K562 (cell line): Measurements from ENCODE around the gene SPCS2. TPM values are rescaled to one million over a fixed set of nuclear protein-coding genes. Genes with fewer than 3 reads are reported as not detected.

Experiments
- CREB3 ChIP-seq: fragments of 450-650 bp; conservative IDR thresholded peaks from 2 replicates; pipeline ENCODE4 v1.6.1; 2016; ENCODE audit warnings: missing genetic modification characterization, low read depth, mild to moderate bottlenecking, missing compliant biosample characterization, moderate library complexity
- E2F1 ChIP-seq: sonication (generic); formaldehyde crosslinking; IDR thresholded peaks from 2 replicates; pipeline ENCODE4 v1.8.1; 2023; ENCODE audit warnings: mild to moderate bottlenecking, missing genetic modification reagents, moderate library complexity
- EP300 ChIP-seq: IDR thresholded peaks from 2 replicates; pipeline ENCODE4 v1.6.1; 2012; ENCODE audit warnings: low read length, improper control_type of control experiment
- GATAD2A ChIP-seq: fragments of 450-650 bp; IDR thresholded peaks from 2 replicates; pipeline ENCODE4 v1.6.1; 2017
- GTF2A2 ChIP-seq: IDR thresholded peaks from 2 replicates; pipeline ENCODE4 v1.6.1; 2016; ENCODE audit warnings: mild to moderate bottlenecking, missing genetic modification characterization, missing compliant biosample characterization
- KLF1 ChIP-seq: fragments of 450-650 bp; IDR thresholded peaks from 2 replicates; pipeline ENCODE4 v1.6.1; 2016; ENCODE audit warnings: missing genetic modification characterization, missing compliant biosample characterization
- MTA3 ChIP-seq: fragments of 450-650 bp; formaldehyde crosslinking; IDR thresholded peaks from 2 replicates; pipeline ENCODE4 v1.6.1; 2017; ENCODE audit warnings: mild to moderate bottlenecking, borderline replicate concordance
- NBN ChIP-seq: fragments of 450-650 bp; IDR thresholded peaks from 2 replicates; pipeline ENCODE4 v1.6.1; 2016; ENCODE audit warnings: low read depth, mild to moderate bottlenecking
- OTX1 ChIP-seq: fragments of 450-650 bp; formaldehyde crosslinking; IDR thresholded peaks from 2 replicates; pipeline ENCODE4 v1.4.0; 2022; ENCODE audit warnings: mild to moderate bottlenecking
- POLR2A ChIP-seq: fragments of 450-650 bp; conservative IDR thresholded peaks from 2 replicates; pipeline ENCODE4 v1.6.1; 2016
- PRDM10 ChIP-seq: fragments of 450-650 bp; IDR thresholded peaks from 2 replicates; pipeline ENCODE4 v1.6.1; 2018; ENCODE audit not compliant: partially characterized antibody
- RBM15 ChIP-seq: fragments of 200-400 bp; formaldehyde crosslinking; IDR thresholded peaks from 2 replicates; pipeline ENCODE4 v1.6.1; 2018; ENCODE audit warnings: mild to moderate bottlenecking, low read length, moderate library complexity; ENCODE audit not compliant: insufficient read depth
- TEAD1 ChIP-seq, 2 experiments: fragments of 450-650 bp in 1 of 2; sonication (generic) in 1 of 2; formaldehyde crosslinking; IDR thresholded peaks; 2 replicates each; pipeline versions ENCODE4 v1.4.0 to v1.8.0; 2020 to 2022; ENCODE audit warnings: mild to moderate bottlenecking in 2 of 2, missing genetic modification reagents in 1 of 2
- U2AF2 ChIP-seq: fragments of 200-400 bp; formaldehyde crosslinking; optimal IDR thresholded peaks from 2 replicates; pipeline ENCODE3; 2017; ENCODE audit warnings: low read depth, mild to moderate bottlenecking, low read length
- ZMIZ1 ChIP-seq, 2 experiments: fragments of 150-350 bp in 1 of 2; IDR thresholded peaks; 2 replicates each; pipeline ENCODE4 v1.6.1; 2012 to 2016; ENCODE audit warnings: low read depth in 2 of 2, low read length in 2 of 2, mild to moderate bottlenecking in 1 of 2, moderate library complexity in 1 of 2
- ZNF174 ChIP-seq: fragments of 250-450 bp; sonication (Bioruptor Pico); IDR thresholded peaks from 2 replicates; pipeline ENCODE4 v1.4.0; 2020; ENCODE audit warnings: mild to moderate bottlenecking
- ZNF444 ChIP-seq: fragments of 250-450 bp; sonication (Bioruptor Pico); IDR thresholded peaks from 2 replicates; pipeline ENCODE4 v1.4.0; 2020; ENCODE audit warnings: mild to moderate bottlenecking, moderate library complexity
- ZNF507 ChIP-seq: conservative IDR thresholded peaks from 2 replicates; pipeline ENCODE4 v1.6.1; 2017; ENCODE audit warnings: missing genetic modification characterization, missing compliant biosample characterization
- ZNF561 ChIP-seq: fragments of 450-650 bp; formaldehyde crosslinking; conservative IDR thresholded peaks from 2 replicates; pipeline ENCODE4 v1.4.0; 2020; ENCODE audit warnings: mild to moderate bottlenecking, moderate library complexity
- polyA plus RNA-seq, 8 experiments: library from polyadenylated mRNA; depleted of rRNA in 4 of 8; stranded (reverse) in 5 of 8; unstranded in 3 of 8; fragments of >200 nt; fragmentation: Nextera tagmentation in 2 of 8; fragmentation: Illumina TruSeq in 1 of 8; extraction: Ambion mirVana in 2 of 8; extraction: Trizol in 1 of 8; gene quantifications; 2 replicates each; pipeline versions ENCODE4 v1.2.1 to v1.2.3, GENCODE V29; 2011 to 2014; ENCODE audit warnings: inconsistent platforms in 1 of 8, missing spikeins in 1 of 8
- total RNA-seq, 7 experiments: library from RNA; depleted of rRNA in 6 of 7; stranded (reverse); fragments of >200 nt in 6 of 7; fragmentation: Illumina TruSeq in 2 of 7; extraction: Trizol in 2 of 7; gene quantifications; 2 replicates each; pipeline versions ENCODE4 v1.2.1 to v1.2.3, GENCODE V29; 2011 to 2021; ENCODE audit warnings: low replicate concordance in 1 of 7

Gene SPCS2
- total and polyA plus RNA-seq, 9 of the 15 experiments (the other 6 are each of a cell fraction or from before 2014, with no cell fraction given), result 38.2 to 458 (median 193) TPM

- TF ChIP-seq E2F1 (CRISPR knock-in tag) (peak; percentile 92), GATAD2A (0 out of 2 replicates have a peak, but pooled peaks have one; percentile 10), PRDM10 (no peak), TEAD1 (CRISPR knock-in tag; IDR thresholded peaks at IDR 0.05) (peak in 1 of 2 experiments; percentile 84; a peak in 2 of 4 replicates), RBM15 (no peak), POLR2A (peak; percentile 95), ZMIZ1 (IDR thresholded peaks at IDR 0.05; ENCODE audit: low read depth in 2 of 2, low read length in 2 of 2) (peak in 1 of 2 experiments; percentile 54; a peak in 1 of 4 replicates), U2AF2 (no peak), GTF2A2 (no peak), ZNF561 (CRISPR knock-in tag) (no peak), ZNF444 (CRISPR knock-in tag) (no peak), EP300 (peak; percentile 41; the same call in 1 of the 2 replicates), KLF1 (no peak), ZNF507 (no peak), MTA3 (peak; percentile 92), OTX1 (no peak), ZNF174 (CRISPR knock-in tag) (no peak), NBN (0 out of 2 replicates have a peak, but pooled peaks have one; percentile 8), CREB3 (tag) (no peak)
Measured at GRCh38 chr11:74948898-74949752, at the start of gene SPCS2, which contains the start of gene XRRA1 (continued).
